ENCODE measurements around the gene ARPC2. TPM values are rescaled to one million over a fixed set of nuclear protein-coding genes. Genes with fewer than 3 reads are reported as not detected.

ARPC2 gene
- total and polyA plus RNA-seq, 2 of the 13 experiments (the other 11 are each of a cell fraction or from before 2014, with no cell fraction given), result 168 to 303 TPM

GRCh38 chr2:218289639-218290315 lies 72.8 kb downstream of the ARPC2 start (continued):
- no peak for TF ChIP-seq ZHX2 (IDR thresholded peaks at IDR 0.05; ENCODE audit: low read depth)
- TF ChIP-seq ZHX2 (CRISPR knock-in tag; IDR thresholded peaks at IDR 0.05; ENCODE audit: borderline replicate concordance), result no peak

GRCh38 chr2:218290316-218291261 lies 73.6 kb downstream of the ARPC2 start:
- CTCF ChIA-PET (ENCODE audit: low intra/inter-chr PET ratio, low total read pairs), result interaction anchor here (2.2 kb wide), 1 partner anchor 18 kb away, joined by 5 read pairs; no protein-coding TSS in a partner anchor
- H3K4me1 ChIP-seq (ENCODE audit: insufficient read depth, low read length), result peaks cover 88% of the 10 kb centered on the region
- intact Hi-C loops (cut with micrococcal nuclease; ENCODE audit: unreplicated experiment), result loop anchor here (5.0 to 10.0 kb wide), 2 partner anchors 177 to 274 kb away; partner anchors contain the start of genes CNOT9 and USP37
- TF ChIP-seq ZNF710 (CRISPR knock-in tag; IDR thresholded peaks at IDR 0.05; ENCODE audit: borderline replicate concordance) (0 out of 2 replicates have a peak, but pooled peaks have one; percentile 21), ZNF441 (CRISPR knock-in tag; IDR thresholded peaks at IDR 0.05; ENCODE audit: borderline replicate concordance) (0 out of 2 replicates have a peak, but pooled peaks have one; percentile 26), POLR2AphosphoS5 (IDR thresholded peaks at IDR 0.05; ENCODE audit: low read depth, low read length) (peak; percentile 34), FLYWCH1 (CRISPR knock-in tag; IDR thresholded peaks at IDR 0.05) (0 out of 2 replicates have a peak, but pooled peaks have one; percentile 60), ZNF501 (CRISPR knock-in tag; IDR thresholded peaks at IDR 0.05) (0 out of 2 replicates have a peak, but pooled peaks have one; percentile 16), ZSCAN22 (CRISPR knock-in tag; IDR thresholded peaks at IDR 0.05) (peak; percentile 76; the same call in 1 of the 2 replicates)
- TF ChIP-seq, protein P1, sequence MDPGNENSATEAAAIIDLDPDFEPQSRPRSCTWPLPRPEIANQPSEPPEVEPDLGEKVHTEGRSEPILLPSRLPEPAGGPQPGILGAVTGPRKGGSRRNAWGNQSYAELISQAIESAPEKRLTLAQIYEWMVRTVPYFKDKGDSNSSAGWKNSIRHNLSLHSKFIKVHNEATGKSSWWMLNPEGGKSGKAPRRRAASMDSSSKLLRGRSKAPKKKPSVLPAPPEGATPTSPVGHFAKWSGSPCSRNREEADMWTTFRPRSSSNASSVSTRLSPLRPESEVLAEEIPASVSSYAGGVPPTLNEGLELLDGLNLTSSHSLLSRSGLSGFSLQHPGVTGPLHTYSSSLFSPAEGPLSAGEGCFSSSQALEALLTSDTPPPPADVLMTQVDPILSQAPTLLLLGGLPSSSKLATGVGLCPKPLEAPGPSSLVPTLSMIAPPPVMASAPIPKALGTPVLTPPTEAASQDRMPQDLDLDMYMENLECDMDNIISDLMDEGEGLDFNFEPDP (CRISPR knock-in tag; conservative IDR thresholded peaks at IDR 0.05), result no peak

More at GRCh38 chr2:218290316-218291261, 73.6 kb downstream of the ARPC2 start:
- Histone ChIP-seq H3K9me3 (ENCODE audit: low read length) (no peaks in the 10 kb centered on the region), H3K27ac (ENCODE audit: extremely low read length, insufficient read depth, low read length) (peak overlapping the region; percentile 88), H3K27me3 (ENCODE audit: control insufficient read depth in 1 of 2, insufficient read depth in 2 of 2, low read length in 2 of 2) (no peaks in the 10 kb centered on the region; a peak in 1 of 5 replicates), H3K79me2 (ENCODE audit: insufficient read depth, low read length) (peaks cover 62% of the 10 kb centered on the region), H4K20me1 (ENCODE audit: insufficient read depth, low read length) (peaks cover 30% of the 10 kb centered on the region), H3K9ac (ENCODE audit: insufficient read depth, low read depth, low read length) (peak overlapping the region; percentile 95), H3K36me3 (replicated peaks in 1 of 2; ENCODE audit: control insufficient read depth in 1 of 2, insufficient read depth in 2 of 2, low read length in 2 of 2) (peaks cover 1 to 3% of the 10 kb centered on the region in 2 experiments; a peak in 3 of 5 replicates), H3K4me2 (ENCODE audit: low read depth, low read length) (peak overlapping the region; percentile 93), H2AFZ (ENCODE audit: low read length) (no peak overlapping the region), H3K4me3 (replicated peaks in 1 of 3; ENCODE audit: insufficient read depth in 1 of 3, low read depth in 2 of 3, low read length in 3 of 3) (peak overlapping the region; percentile 83 to 99 (median 95))
- no TSS peak for BruUV-seq (replicated peaks)
- in situ Hi-C loops (cut with HindIII; ENCODE audit: extremely low pct_ligation_motif_present, low pct_unique_long_range_greater_than_20kb), result loop anchor here (5.0 kb wide), 1 partner anchor 107 kb away; the partner anchor contains the start of gene CTDSP1
- 22% methylated on average over 12 of the region's 12 CpGs for WGBS (ENCODE audit: low lambda C conversion rate)
- DNase-seq (ENCODE audit: low spot score), result no peak
- ATAC-seq, result no peak
- no peak for FAIRE-seq
- POLR2A ChIA-PET, result interaction anchor here (0.8 to 8.5 kb wide), 14 partner anchors 9 to 115 kb away, joined by 3 to 110 read pairs (median 6); partner anchors contain the start of genes AAMP, CATIP, CTDSP1 and PNKD
